ENCODE results near the gene CAMSAP2. TPM values are rescaled to one million over a fixed set of nuclear protein-coding genes. Genes with fewer than 3 reads are reported as not detected.

CAMSAP2 gene
- total and polyA plus RNA-seq, 2 of the 8 experiments (the other 6 are each of a cell fraction or from before 2014, with no cell fraction given), result 4.2 to 27.6 TPM

DNA sequence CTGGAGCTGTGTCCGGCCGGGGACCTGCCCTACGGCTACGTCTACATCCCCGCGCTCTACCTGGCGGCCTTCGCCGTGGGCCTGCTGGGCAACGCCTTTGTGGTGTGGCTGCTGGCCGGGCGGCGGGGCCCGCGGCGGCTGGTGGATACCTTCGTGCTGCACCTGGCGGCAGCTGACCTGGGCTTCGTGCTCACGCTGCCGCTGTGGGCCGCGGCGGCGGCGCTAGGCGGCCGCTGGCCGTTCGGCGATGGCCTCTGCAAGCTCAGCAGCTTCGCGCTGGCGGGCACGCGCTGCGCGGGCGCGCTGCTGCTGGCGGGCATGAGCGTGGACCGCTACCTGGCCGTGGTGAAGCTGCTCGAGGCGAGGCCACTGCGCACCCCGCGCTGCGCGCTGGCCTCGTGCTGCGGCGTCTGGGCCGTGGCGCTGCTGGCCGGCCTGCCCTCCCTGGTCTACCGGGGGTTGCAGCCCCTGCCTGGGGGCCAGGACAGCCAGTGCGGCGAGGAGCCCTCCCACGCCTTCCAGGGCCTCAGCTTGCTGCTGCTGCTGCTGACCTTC, 134.5 kb downstream of the CAMSAP2 start (continued):
- no peak for TF ChIP-seq TAF7 (optimal IDR thresholded peaks at IDR 0.05; ENCODE audit: borderline replicate concordance, low read depth, low read length)
- TF ChIP-seq FOSL1 (IDR thresholded peaks at IDR 0.05; ENCODE audit: insufficient read depth, low read depth, low read length), result no peak
- TF ChIP-seq EP300 (IDR thresholded peaks at IDR 0.05; ENCODE audit: borderline replicate concordance in 1 of 2, low read depth in 2 of 2, low read length in 2 of 2), result no peak
- TF ChIP-seq RAD21 (IDR thresholded peaks at IDR 0.05 in 1 of 2, conservative IDR thresholded peaks at IDR 0.05 in 1 of 2; ENCODE audit: low read depth in 2 of 2, low read length in 2 of 2), result no peak
